HL-60 (cell line): ENCODE data around the gene SLC25A19.
A peak's percentile ranks its signal among the peaks of the same experiment; 100 is the strongest.

ENCODE experiments used
- DNase-seq, 2 experiments: peaks; one replicate each; pipeline ENCODE4 v3.0.0-alpha.2; 2010 to 2020; ENCODE audit warnings: low read depth in 1 of 2, low spot score in 1 of 2
- H3K27ac ChIP-seq: fragments of 250-450 bp; sonication (Bioruptor Pico); replicated peaks from 2 replicates; pipeline ENCODE4 v1.5.1; 2020; ENCODE audit warnings: mild to moderate bottlenecking, moderate library complexity
- H3K27me3 ChIP-seq: fragments of 250-450 bp; sonication (Bioruptor Pico); 2 replicates; pipeline ENCODE4 v1.5.1; 2021; ENCODE audit warnings: mild to moderate bottlenecking, moderate library complexity; ENCODE audit not compliant: insufficient read depth, poor library complexity, severe bottlenecking
- H3K4me3 ChIP-seq: replicated peaks from 2 replicates; pipeline ENCODE4 v1.5.1; 2011; ENCODE audit warnings: mild to moderate bottlenecking, control low read depth, low read length; ENCODE audit not compliant: insufficient read depth
- GABPA ChIP-seq: IDR thresholded peaks from 2 replicates; pipeline ENCODE4 v1.6.1; 2012; ENCODE audit warnings: low read depth
- POLR2AphosphoS5 ChIP-seq: IDR thresholded peaks from 2 replicates; pipeline ENCODE4 v1.6.1; 2012; ENCODE audit warnings: low read depth
- SPI1 ChIP-seq: IDR thresholded peaks from 2 replicates; pipeline ENCODE4 v1.6.1; 2012; ENCODE audit warnings: low read depth, mild to moderate bottlenecking, borderline replicate concordance
- TF ChIP-seq, protein P1 (sequence below): IDR thresholded peaks from 2 replicates; pipeline ENCODE4 v1.6.1; 2012; ENCODE audit warnings: low read depth; ENCODE audit not compliant: insufficient replicate concordance
- TF ChIP-seq, protein P2 (sequence below): IDR thresholded peaks from one replicate; pipeline ENCODE4 v1.5.1; 2011; ENCODE audit warnings: low read length, control low read depth, inconsistent platforms; ENCODE audit not compliant: insufficient read depth

Gene SLC25A19

DNA sequence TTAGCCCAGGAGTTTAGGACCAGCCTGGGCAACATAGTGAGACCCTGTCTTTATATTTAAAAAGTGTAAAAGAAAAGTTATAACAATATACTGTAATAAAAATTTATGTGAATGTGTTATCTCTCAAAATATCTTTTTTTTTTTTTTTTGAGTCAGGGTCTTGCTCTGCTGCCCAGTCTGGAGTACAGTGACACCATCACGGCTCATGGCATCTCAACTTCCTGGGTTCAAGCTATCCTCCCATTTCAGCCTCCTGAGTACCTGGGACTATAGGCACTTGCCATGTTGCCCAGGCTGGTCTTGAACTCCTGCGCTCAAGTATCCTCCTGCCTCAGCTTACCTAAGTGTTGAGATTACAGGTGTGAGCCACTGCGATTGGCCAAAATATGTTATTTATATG lies 45.5 kb upstream of the SLC25A19 start:
- no peak for DNase-seq
- H3K4me3 ChIP-seq = no peak overlapping the region
- no peak for TF ChIP-seq SPI1
- TF ChIP-seq, protein P1, sequence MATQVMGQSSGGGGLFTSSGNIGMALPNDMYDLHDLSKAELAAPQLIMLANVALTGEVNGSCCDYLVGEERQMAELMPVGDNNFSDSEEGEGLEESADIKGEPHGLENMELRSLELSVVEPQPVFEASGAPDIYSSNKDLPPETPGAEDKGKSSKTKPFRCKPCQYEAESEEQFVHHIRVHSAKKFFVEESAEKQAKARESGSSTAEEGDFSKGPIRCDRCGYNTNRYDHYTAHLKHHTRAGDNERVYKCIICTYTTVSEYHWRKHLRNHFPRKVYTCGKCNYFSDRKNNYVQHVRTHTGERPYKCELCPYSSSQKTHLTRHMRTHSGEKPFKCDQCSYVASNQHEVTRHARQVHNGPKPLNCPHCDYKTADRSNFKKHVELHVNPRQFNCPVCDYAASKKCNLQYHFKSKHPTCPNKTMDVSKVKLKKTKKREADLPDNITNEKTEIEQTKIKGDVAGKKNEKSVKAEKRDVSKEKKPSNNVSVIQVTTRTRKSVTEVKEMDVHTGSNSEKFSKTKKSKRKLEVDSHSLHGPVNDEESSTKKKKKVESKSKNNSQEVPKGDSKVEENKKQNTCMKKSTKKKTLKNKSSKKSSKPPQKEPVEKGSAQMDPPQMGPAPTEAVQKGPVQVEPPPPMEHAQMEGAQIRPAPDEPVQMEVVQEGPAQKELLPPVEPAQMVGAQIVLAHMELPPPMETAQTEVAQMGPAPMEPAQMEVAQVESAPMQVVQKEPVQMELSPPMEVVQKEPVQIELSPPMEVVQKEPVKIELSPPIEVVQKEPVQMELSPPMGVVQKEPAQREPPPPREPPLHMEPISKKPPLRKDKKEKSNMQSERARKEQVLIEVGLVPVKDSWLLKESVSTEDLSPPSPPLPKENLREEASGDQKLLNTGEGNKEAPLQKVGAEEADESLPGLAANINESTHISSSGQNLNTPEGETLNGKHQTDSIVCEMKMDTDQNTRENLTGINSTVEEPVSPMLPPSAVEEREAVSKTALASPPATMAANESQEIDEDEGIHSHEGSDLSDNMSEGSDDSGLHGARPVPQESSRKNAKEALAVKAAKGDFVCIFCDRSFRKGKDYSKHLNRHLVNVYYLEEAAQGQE = no peak
- no peaks in the 10 kb centered on the region for H3K27me3 ChIP-seq
- H3K27ac ChIP-seq = no peak overlapping the region; the same call in 1 of the 2 replicates

DNA sequence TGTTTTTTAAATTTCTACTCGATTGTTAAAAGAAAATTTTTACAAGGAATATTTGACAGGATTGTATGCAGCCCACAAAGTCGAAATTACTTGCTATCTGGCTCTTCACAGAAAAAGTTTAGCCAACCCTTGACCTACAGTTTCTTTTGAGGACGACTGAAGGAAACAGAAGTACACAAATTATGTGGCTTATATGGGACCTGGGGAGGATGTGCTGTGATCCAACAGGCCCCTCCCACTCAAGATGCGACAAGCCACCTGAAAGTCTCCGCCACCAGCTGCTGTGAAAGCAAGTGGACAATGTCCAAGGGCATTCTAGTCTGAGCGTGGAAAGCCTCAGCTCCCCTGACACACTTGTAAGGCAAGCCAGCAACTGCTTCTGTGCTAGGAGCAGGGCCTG lies 42.4 kb upstream of the SLC25A19 start:
- H3K4me3 ChIP-seq = no peak overlapping the region
- H3K27me3 ChIP-seq = no peaks in the 10 kb centered on the region
- no peak overlapping the region for H3K27ac ChIP-seq
- no peak for DNase-seq
- no peak for TF ChIP-seq GABPA
- TF ChIP-seq, protein P2, sequence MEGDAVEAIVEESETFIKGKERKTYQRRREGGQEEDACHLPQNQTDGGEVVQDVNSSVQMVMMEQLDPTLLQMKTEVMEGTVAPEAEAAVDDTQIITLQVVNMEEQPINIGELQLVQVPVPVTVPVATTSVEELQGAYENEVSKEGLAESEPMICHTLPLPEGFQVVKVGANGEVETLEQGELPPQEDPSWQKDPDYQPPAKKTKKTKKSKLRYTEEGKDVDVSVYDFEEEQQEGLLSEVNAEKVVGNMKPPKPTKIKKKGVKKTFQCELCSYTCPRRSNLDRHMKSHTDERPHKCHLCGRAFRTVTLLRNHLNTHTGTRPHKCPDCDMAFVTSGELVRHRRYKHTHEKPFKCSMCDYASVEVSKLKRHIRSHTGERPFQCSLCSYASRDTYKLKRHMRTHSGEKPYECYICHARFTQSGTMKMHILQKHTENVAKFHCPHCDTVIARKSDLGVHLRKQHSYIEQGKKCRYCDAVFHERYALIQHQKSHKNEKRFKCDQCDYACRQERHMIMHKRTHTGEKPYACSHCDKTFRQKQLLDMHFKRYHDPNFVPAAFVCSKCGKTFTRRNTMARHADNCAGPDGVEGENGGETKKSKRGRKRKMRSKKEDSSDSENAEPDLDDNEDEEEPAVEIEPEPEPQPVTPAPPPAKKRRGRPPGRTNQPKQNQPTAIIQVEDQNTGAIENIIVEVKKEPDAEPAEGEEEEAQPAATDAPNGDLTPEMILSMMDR = no peak
- TF ChIP-seq, protein P1 = no peak
- TF ChIP-seq SPI1 = no peak
- no peak for TF ChIP-seq POLR2AphosphoS5

DNA sequence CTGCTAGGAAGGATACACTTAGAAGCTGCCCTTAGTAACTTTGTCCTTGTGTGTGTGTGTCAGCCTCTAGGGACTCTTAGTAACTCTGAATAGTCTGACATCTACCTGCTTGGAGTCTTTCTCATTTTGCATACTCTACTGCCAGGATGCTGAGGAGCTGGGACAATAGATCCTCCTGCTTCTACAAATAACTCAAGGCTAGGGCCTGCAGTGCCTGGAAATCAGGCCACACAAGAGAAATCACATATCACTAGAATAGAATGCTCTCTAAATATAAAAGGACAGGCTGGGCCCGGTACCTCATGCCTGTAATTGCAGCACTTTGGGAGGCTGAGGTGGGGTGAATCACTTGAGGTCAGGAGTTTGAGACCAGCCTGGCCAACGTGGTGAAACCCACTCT lies 38.5 kb upstream of the SLC25A19 start:
- no peak for TF ChIP-seq SPI1
- TF ChIP-seq, protein P2 = no peak
- TF ChIP-seq, protein P1 = no peak
- TF ChIP-seq GABPA = no peak
- TF ChIP-seq POLR2AphosphoS5 = no peak
- no peak for DNase-seq
- H3K27me3 ChIP-seq = no peaks in the 10 kb centered on the region
- H3K27ac ChIP-seq = peak overlapping the region; percentile 78
- H3K4me3 ChIP-seq = no peak overlapping the region
